ENCODE measurements around the gene BNC2. TPM values are rescaled to one million over a fixed set of nuclear protein-coding genes. Genes with fewer than 3 reads are reported as not detected.

Gene BNC2
- total RNA-seq, 2 donors from 2014 or later, result 0.99 to 1.8 TPM

- DNase-seq, result no peak
- Histone ChIP-seq H3K4me3 (no peak overlapping the region), H3K27ac (no peak overlapping the region), H3K27me3 (no peaks in the 10 kb centered on the region), H3K4me1 (no peaks in the 10 kb centered on the region), H3K36me3 (replicated peaks in 1 of 2; ENCODE audit: insufficient read depth in 1 of 2, low read depth in 2 of 2) (no peaks in the 10 kb centered on the region), H3K9me3 (no peaks in the 10 kb centered on the region)
- ATAC-seq, result no peak
- intact Hi-C loops (cut with DNase I), result no loop called here
- 66% methylated on average over 4 of the region's 4 CpGs for WGBS, 2 donors
- TF ChIP-seq POLR2A (IDR thresholded peaks at IDR 0.05) (no peak), CTCF (IDR thresholded peaks at IDR 0.05) (no peak)
Observed at GRCh38 chr9:16377311-16377710, 493.2 kb downstream of the BNC2 start.

GRCh38 chr9:16371306-16371705, 499.2 kb downstream of the BNC2 start:
- WGBS, 2 donors, result 69 to 72% methylated on average over 3 to 4 of the region's 4 CpGs
- intact Hi-C loops (cut with DNase I), result no loop called here
- no peaks in the 10 kb centered on the region for H3K9me3 ChIP-seq
- H3K27ac ChIP-seq, result no peak overlapping the region
- TF ChIP-seq CTCF (IDR thresholded peaks at IDR 0.05) (no peak), POLR2A (IDR thresholded peaks at IDR 0.05) (no peak)
- no peak for DNase-seq
- no peaks in the 10 kb centered on the region for H3K36me3 ChIP-seq (replicated peaks in 1 of 2; ENCODE audit: insufficient read depth in 1 of 2, low read depth in 2 of 2)
- no peak overlapping the region for H3K4me3 ChIP-seq
- no peaks in the 10 kb centered on the region for H3K4me1 ChIP-seq
- ATAC-seq, result no peak
- H3K27me3 ChIP-seq, result no peaks in the 10 kb centered on the region

GRCh38 chr9:16370647-16371046, 499.8 kb downstream of the BNC2 start:
- TF ChIP-seq CTCF (IDR thresholded peaks at IDR 0.05), result no peak
- no peak for TF ChIP-seq POLR2A (IDR thresholded peaks at IDR 0.05)
- no peak for ATAC-seq
- Histone ChIP-seq H3K9me3 (no peaks in the 10 kb centered on the region), H3K36me3 (replicated peaks in 1 of 2; ENCODE audit: insufficient read depth in 1 of 2, low read depth in 2 of 2) (no peaks in the 10 kb centered on the region), H3K4me1 (no peaks in the 10 kb centered on the region), H3K27ac (no peak overlapping the region), H3K4me3 (no peak overlapping the region), H3K27me3 (no peaks in the 10 kb centered on the region)
- whole genome bisulfite sequencing, 2 donors, result 48 to 53% methylated on average over 13 of the region's 13 CpGs
- intact Hi-C loops (cut with DNase I), result no loop called here
- no peak for DNase-seq

- DNase-seq, result no peak
- ATAC-seq, result no peak
- H3K9me3 ChIP-seq, result no peaks in the 10 kb centered on the region
- WGBS, 2 donors, result 69 to 80% methylated on average over 4 of the region's 4 CpGs
- no peak overlapping the region for H3K27ac ChIP-seq
- intact Hi-C loops (cut with DNase I), result no loop called here
- H3K27me3 ChIP-seq, result no peaks in the 10 kb centered on the region
- no peaks in the 10 kb centered on the region for H3K36me3 ChIP-seq (replicated peaks in 1 of 2; ENCODE audit: insufficient read depth in 1 of 2, low read depth in 2 of 2)
- TF ChIP-seq CTCF (IDR thresholded peaks at IDR 0.05), result no peak
- TF ChIP-seq POLR2A (IDR thresholded peaks at IDR 0.05), result no peak
- H3K4me3 ChIP-seq, result no peak overlapping the region
- no peaks in the 10 kb centered on the region for H3K4me1 ChIP-seq
Observed at GRCh38 chr9:16369427-16369826, 501.0 kb downstream of the BNC2 start.

- H3K4me1 ChIP-seq, result no peaks in the 10 kb centered on the region
- DNase-seq (no peak), ATAC-seq (no peak)
- H3K27me3 ChIP-seq, result no peaks in the 10 kb centered on the region
- no peak overlapping the region for H3K27ac ChIP-seq
- no peak overlapping the region for H3K4me3 ChIP-seq
- no peak for TF ChIP-seq CTCF (IDR thresholded peaks at IDR 0.05)
- no peak for TF ChIP-seq POLR2A (IDR thresholded peaks at IDR 0.05)
- H3K36me3 ChIP-seq (replicated peaks in 1 of 2; ENCODE audit: insufficient read depth in 1 of 2, low read depth in 2 of 2), result no peaks in the 10 kb centered on the region
- intact Hi-C loops (cut with DNase I), result no loop called here
- 51 to 55% methylated on average over 8 of the region's 8 CpGs for WGBS, 2 donors
- H3K9me3 ChIP-seq, result no peaks in the 10 kb centered on the region
Observed at GRCh38 chr9:16368237-16369087, 502.0 kb downstream of the BNC2 start.
